Daoy (cell line): ENCODE results near the gene SPAG17. TPM values are rescaled to one million over a fixed set of nuclear protein-coding genes. Genes with fewer than 3 reads are reported as not detected.

Experiments
- DNase-seq: peaks from one replicate; pipeline ENCODE4 v3.0.0-alpha.2; 2015; ENCODE audit warnings: low read depth
- total RNA-seq: library from RNA; depleted of rRNA; stranded (reverse); fragments of >200 nt; shearing (Covaris generic); gene quantifications from 2 replicates; pipeline ENCODE4 v1.2.3, GENCODE V29; 2014

SPAG17 gene
- total RNA-seq, 1 experiment from 2014 or later = not detected

- DNase-seq = peak; percentile 50
These were observed 109.9 kb downstream of the SPAG17 start for GRCh38 chr1:118075116-118075515.

- DNase-seq = no peak
These were observed 111.2 kb downstream of the SPAG17 start for GRCh38 chr1:118073648-118074435.

- DNase-seq = no peak
These were observed 135.0 kb downstream of the SPAG17 start for GRCh38 chr1:118049981-118050380.

- no peak for DNase-seq
These were observed 137.3 kb downstream of the SPAG17 start for GRCh38 chr1:118047650-118048224.

- no peak for DNase-seq
These were observed 137.9 kb downstream of the SPAG17 start for GRCh38 chr1:118047006-118047649.

- no peak for DNase-seq
These were observed 141.4 kb downstream of the SPAG17 start for GRCh38 chr1:118043624-118044023.

- no peak for DNase-seq
These were observed 142.5 kb downstream of the SPAG17 start for GRCh38 chr1:118042501-118042900.

- DNase-seq = no peak
These were observed 145.9 kb downstream of the SPAG17 start for GRCh38 chr1:118039170-118039569.

- no peak for DNase-seq
These were observed 152.1 kb downstream of the SPAG17 start for GRCh38 chr1:118032883-118033282.

- DNase-seq = no peak
These were observed 156.8 kb downstream of the SPAG17 start for GRCh38 chr1:118028267-118028666.

GRCh38 chr1:118023199-118023598 is 161.8 kb downstream of the SPAG17 start:
- DNase-seq = no peak

- DNase-seq = no peak
These were observed 163.4 kb downstream of the SPAG17 start for GRCh38 chr1:118021668-118022067.

GRCh38 chr1:118018060-118018459 is 167.0 kb downstream of the SPAG17 start:
- no peak for DNase-seq

GRCh38 chr1:118013938-118014337 is 171.1 kb downstream of the SPAG17 start:
- no peak for DNase-seq

- DNase-seq = no peak
These were observed 171.7 kb downstream of the SPAG17 start for GRCh38 chr1:118013336-118013735.

- no peak for DNase-seq
These were observed 172.4 kb downstream of the SPAG17 start for GRCh38 chr1:118012515-118013124.

- DNase-seq = no peak
These were observed 177.0 kb downstream of the SPAG17 start for GRCh38 chr1:118008011-118008410.

- DNase-seq = no peak
These were observed 177.6 kb downstream of the SPAG17 start for GRCh38 chr1:118007391-118007790.

GRCh38 chr1:118004312-118004711 is 180.7 kb downstream of the SPAG17 start:
- no peak for DNase-seq

- no peak for DNase-seq
These were observed 199.1 kb downstream of the SPAG17 start for GRCh38 chr1:117985973-117986372.

- DNase-seq = no peak
These were observed 199.8 kb downstream of the SPAG17 start for GRCh38 chr1:117985239-117985638.

GRCh38 chr1:117981455-117982192 is 203.4 kb downstream of the SPAG17 start:
- no peak for DNase-seq
